Activated CD8-positive, alpha-beta memory T cell treated with anti-CD3 and anti-CD28 coated beads for 48 hours (primary cell): ENCODE data around the gene CHAMP1.
"Not testable (repeated sequence)": the region's sequence is repeated elsewhere in the genome, so short reads cannot be mapped to it uniquely, and the experiment has no call there.

Source experiments
- DNase-seq, 3 experiments: peaks; one replicate each; pipeline ENCODE4 v3.0.0-alpha.2; 2020; ENCODE audit warnings: low read depth in 2 of 3, low spot score in 2 of 3

Gene CHAMP1

DNA sequence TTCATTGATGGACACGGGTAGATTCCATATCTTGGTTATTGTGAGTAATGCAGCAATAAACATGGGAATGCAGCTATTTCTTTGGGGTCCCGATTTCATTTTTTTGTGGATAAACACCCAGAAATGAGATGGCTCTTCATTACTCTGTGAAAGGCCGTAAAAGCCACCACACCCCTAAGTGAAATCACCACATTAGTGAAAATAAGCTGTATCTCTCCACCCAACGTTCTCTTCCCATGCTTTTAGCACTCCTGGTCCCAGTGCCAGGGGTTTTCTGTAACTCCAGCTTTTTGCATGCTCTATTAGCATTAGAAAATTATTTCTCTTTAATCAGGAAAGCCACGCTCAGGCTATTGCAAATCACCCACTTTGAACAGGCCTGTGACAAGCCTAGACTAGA, 15.8 kb downstream of the CHAMP1 start:
- no peak for DNase-seq

DNA sequence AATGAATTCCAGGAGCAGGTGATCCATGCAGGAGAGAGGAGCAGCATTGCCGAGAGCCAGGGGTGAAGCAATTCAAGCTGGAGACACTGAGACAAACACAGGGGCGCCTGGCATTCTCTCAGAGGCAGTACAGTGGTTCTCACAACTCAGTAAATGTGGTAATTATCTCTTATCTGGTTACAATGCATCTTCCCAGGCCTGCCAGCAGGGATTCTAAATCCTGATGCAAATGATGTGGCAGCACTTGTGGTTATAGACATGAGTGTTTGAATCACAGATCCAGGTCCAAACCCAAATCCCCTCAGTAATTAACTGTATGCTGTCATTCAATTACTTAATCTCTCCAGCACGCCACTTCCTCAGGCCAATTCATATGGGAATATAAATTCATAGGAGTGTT, 19.6 kb downstream of the CHAMP1 start:
- DNase-seq = not testable (repeated sequence)

DNA sequence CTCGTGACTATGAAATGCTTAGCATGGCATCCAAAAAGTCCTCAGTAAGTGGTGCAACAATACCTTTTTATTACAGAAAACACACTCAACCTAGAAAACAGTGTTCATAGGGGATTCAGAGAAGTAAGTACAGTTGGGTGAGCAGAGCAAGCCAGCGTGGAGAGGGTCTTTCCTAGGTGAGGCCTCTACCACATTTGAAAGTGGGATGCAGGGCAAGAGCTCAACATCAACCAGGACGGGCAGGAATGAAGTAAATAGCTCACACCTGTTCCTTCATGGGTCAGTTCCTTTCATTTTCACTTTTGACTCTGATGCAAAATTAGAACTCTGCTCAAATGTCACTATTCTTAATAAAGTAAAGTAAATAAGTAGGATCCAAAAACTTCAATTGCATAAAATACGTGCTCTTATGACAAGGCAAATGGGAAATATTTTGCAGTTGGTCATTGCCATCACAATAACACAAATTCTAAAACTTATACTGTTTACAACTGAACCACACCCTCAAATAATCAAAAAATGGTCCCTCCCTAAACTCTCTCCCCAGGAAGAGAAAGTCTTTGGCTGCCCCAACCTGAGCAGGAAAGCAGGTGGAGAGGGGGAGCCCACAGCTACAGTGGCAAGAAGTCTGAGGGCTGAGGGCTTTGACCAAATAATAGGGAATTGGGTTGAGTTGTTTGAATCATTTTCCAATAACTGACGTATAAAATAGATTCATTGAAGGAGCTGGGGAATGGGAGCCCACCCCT, 20.2 kb downstream of the CHAMP1 start:
- DNase-seq = no peak

DNA sequence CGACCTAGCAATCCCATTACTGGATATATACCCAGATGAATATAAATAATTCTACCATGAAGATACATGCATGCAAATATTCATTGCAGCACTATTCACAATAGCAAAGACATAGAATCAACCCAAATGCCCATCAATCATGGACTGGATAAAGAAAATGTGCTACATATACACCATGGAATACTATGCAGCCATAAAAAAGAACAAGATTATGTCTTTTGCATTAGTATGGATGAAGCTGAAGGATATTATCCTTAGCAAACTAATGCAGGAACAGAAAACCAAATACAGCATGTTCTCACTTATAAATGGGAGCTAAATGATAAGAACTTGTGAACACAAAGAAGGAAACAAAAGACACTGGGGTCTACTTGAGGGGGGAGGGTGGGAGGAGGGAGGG, 22.2 kb downstream of the CHAMP1 start:
- DNase-seq = not testable (repeated sequence)

DNA sequence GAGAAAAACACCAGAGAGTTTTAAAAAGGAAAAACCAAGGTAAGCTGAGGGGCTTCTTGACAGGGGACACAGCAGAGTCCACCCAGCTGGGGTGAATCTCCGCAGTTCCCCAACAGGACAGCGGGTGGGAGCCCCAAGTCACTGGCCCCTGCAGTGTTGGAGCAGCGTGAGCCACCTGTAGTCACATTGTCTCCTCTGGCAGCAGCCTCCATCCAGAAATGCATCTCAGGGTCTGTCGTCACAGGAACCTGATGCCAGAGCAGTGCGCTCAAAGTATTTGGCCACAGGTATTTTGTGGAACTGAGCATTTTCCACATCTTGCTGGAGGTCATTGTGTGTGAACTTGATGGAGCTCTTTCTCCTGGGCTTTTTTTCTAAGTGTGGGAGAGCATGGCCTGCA, 24.7 kb downstream of the CHAMP1 start:
- DNase-seq = no peak

DNA sequence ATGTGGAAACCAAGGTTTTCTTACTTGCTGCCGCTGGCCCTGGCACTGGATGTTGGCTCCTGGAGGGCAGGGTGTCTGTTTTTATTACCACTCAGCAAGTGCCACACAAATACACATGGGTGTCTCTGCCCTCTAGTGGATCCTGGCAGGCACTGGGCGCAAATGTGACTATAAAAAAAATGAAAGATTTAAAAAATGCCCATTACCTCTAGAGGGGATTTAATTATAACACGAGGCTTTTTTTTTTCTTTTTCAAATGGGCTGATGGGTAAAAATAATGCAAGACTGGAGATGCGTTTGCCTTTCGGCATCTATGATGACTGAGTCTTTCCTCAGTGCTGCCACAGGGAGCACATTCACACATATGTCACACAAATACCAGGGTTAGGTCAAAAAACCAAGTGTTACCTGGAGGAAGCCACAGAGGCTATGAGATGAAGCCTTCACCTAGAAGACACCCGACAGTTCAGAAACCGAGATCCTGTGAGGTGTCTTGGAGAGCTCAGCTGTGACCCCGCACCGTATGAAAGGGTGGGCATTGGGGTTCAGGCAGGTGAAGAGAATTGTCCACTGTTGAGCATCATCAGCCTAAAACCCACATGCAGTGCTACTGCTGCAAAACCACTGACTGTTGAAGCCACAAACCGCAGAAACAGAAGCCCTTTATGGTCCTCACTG, 25.7 kb downstream of the CHAMP1 start:
- peak in 2 of 3 experiments; percentile 25 to 29 for DNase-seq

DNA sequence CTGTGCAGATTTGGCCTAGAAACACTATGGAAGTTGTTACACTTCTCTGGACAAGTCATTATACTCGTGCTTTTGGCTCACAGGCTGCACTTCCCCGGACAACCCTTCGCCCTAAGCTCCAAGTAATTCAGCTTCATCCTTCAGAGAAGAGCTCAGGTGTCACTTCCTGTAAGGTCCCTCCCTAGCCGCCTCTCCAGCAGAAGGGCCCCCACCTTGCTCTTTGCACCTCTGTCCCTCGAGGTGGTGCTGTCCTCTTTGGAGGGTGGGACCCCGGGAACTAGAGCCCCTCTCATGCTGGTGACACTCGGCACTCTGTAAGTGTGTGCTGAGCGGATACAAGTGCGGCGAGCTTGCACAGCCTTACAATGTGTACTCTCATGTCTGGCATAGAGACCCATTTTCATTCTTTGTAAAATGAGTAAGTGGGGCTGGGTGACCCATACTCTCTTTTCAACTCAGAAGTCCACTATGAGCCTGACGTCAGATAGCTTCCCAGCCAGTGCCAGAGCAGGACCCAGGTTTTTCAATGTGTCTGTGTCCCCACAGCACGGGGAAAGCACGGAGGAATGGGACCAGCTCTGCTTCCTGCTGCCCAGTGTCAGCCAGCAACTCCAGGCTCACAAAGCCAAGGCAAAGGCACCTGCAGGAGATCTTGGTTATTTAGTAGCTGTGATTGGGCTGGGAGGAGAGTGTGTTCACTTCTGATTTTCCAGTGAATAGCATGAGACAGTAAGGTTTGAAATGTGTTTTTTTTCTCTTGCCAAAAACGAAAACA, 26.9 kb downstream of the CHAMP1 start:
- DNase-seq = no peak

DNA sequence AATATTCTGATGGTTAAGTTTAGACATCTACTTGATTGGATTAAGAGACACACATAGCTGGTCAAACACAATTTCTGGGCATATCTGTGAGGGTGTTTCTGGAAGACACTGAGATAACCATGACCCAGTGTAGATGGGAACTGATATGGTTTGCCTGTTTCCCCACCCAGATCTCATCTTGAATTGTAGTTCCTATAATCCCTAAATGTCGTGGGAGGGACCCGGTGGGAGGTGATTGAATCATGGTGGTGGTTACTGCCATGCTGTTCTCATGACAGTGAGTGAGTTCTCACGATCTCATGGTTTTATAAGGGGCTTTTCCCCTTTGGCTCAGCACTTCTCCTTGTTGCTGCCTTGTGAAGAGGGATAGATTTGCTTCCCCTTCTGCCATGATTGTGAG, 33.0 kb downstream of the CHAMP1 start:
- not testable (repeated sequence) for DNase-seq

DNA sequence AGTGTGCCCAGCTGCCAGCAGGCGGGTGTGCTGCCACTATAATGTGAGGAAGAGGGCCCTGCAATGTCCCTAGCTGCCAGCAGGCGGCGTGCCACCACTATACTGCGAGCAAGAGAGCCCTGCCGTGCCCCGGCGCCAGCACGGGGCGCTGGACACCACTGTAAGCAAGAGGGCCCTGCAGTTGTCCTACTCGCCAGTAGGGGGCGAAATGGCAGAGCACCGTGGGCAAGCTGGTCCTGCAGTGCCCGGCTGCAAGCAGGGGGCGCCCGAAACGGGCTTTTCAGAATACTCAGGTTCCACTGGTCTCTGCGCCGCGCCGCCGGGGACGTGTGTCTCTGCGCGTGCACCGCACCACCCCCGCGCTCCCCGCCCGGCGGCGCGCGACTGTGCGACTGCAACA, 38.5 kb downstream of the CHAMP1 start:
- DNase-seq = not testable (repeated sequence)

DNA sequence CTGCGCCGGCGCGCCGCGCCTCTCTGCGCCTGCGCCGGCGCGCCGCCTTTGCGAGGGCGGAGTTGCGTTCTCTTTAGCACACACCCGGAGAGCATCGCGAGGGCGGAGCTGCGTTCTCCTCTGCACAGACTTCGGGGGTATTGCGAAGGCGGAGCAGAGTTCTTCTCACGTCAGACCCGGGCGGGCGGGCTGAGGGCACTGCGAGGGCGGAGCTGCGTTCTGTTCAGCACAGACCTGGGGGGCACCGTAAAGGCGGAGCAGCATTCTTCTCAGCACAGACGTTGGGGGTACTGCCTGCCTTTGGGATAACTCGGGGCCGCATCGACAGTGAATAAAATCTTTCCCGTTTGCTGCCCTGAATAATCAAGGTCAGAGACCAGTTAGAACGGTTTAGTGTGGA, 39.1 kb downstream of the CHAMP1 start:
- not testable (repeated sequence) for DNase-seq
